ENCODE data around the gene SLFN12L.
"Not testable (repeated sequence)": the region's sequence is repeated elsewhere in the genome, so short reads cannot be mapped to it uniquely, and the experiment has no call there.

SLFN12L gene

GRCh38 chr17:35541434-35541833 is 4.0 kb upstream of the SLFN12L start:
- DNase-seq = no peak

DNA sequence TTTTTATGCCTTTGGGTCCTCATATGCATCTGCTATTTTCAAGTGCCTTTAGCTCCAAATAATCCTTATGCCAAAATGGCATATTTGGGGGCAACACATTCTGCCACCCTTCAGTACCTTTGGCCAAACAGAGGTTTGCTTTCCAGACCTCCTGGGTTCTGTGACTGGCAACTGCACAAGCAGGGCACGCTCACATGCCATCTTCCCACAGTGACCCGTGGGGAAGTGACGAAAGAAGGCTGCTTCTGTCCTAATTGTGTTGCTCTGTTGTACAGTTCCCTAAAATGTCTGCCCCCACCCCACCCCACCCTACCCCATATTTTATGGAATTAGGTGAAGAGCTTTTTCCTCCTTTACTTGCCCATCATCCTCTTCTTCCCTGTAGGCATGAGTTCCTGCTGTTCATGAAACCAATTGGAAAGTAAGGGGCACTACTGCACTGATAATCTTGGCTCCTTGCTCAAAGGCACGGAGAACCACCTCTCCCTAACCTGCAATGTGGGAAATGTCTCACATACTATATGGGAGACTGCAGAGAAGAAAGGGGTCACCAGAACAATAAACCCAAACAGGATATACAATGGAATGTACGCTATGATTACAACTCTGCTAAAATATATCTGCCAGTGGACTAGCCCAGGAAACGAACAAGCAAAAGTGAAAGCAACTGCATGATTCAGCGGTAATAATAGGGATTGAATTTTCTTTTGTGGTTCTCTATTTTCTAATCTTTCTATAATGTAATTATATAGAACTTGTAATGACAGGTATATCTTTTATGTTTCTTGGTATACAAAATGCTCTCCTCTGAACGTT is 3.3 kb upstream of the SLFN12L start:
- DNase-seq = peak in 3 of 5 experiments; percentile 22 to 84 (median 33)

GRCh38 chr17:35539659-35540026 is 2.2 kb upstream of the SLFN12L start:
- no peak for DNase-seq

DNA sequence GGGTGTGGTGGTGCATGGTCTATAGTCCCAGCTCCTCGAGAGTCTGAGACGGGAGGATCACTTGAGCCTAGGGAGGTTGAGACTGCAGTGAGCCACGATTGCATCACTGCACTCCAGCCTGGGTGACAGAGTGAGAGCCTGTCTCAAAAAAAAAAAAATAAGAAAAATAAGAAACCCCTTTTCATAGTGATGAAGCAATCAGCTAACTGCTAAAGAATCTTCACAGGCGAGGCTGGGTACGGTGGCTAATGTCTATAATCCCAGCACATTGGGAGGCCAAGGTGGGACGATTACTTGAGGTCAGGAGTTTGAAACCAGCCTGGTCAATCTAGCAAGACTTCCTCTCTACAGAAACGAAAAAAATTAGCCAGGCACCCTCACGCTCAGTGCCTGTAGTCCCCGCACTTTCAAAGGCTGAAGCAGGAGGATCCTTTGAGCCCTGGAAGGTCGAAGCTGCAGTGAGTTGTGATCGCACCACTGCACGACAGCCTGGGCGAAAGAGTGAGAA is 760 bp downstream of the SLFN12L start:
- peak in 2 of 5 experiments; percentile 39 to 55 for DNase-seq

DNA sequence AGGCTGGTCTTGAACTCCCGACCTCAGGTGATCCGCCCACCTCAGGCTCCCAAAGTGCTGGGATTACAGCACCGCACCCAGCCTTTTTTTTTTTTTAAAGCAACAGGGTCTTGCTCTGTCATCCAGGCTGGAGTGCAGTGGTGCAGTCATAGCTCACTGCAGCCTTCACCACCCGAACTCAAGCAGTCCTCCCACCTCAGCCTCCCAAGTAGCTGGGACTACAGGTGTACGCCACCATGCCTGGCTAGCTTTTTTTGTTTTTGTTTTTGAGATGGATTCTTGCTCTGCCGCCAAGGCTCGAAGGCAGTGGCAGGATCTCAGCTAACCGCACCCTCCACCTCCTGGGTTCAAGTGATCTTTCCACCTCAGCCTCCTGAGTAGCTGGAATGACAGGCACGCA is 2.1 kb downstream of the SLFN12L start:
- DNase-seq = peak in 1 of 5 experiments; percentile 48

DNA sequence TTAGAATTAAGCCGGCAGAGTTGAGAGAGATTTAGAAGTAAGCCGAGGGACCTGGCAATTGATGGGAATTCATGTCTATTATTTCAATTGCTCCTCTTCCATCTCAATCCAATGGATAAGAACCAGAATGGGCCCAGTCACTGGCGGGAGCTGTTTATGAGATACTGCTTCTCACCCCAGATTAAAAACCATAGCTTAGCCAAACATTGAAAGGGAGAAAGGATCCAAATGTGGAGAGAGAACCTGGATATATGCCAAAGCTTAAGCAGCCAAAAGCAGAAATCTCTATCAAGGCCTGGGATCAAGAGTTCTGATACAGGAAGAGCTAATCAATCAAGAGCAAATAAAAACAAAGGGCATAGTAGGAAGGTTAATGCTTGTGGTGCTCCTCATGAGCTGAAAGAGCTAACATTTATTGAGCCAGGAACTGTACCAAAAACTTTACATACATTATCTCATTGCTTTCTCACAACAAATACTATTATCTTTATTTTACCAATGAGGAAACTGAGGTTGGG is 2.8 kb downstream of the SLFN12L start:
- DNase-seq = no peak

DNA sequence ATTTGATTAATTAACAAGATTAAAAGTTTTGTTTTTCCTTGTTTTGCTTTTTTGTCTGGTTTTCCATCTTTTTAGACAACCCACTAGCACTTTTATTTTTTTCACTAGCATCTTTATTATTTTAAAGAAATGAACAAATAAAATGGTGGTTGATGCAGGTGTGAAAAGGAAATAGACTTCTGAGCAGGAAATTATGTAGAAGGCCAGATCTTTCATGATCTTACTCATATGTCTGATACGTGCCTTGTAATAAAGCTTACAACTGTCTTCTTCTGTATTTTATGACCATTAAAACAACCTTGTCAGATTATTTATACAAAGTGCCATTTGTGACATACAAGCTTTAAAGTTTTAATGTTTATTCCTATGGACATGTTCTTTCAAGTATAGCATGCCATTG is 6.3 kb downstream of the SLFN12L start:
- DNase-seq = peak in 2 of 5 experiments; percentile 39 to 73

GRCh38 chr17:35529866-35530265 is 7.6 kb downstream of the SLFN12L start:
- DNase-seq = peak in 2 of 5 experiments; percentile 43 to 62

DNA sequence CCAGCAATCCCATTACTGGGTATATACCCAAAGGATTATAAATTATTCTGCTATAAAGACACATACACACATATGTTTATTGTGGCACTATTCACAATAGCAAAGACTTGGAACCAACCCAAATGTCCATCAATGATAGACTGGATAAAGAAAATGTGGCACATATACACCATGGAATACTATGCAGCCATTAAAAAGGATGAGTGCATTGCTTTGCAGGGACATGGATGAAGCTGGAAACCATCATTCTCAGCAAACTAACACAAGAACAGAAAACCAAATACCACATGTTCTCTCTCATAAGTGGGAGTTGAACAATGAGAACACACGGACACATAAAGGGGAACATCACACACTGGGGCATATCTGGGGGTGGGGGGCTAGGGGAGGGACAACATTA is 8.2 kb downstream of the SLFN12L start:
- not testable (repeated sequence) for DNase-seq

DNA sequence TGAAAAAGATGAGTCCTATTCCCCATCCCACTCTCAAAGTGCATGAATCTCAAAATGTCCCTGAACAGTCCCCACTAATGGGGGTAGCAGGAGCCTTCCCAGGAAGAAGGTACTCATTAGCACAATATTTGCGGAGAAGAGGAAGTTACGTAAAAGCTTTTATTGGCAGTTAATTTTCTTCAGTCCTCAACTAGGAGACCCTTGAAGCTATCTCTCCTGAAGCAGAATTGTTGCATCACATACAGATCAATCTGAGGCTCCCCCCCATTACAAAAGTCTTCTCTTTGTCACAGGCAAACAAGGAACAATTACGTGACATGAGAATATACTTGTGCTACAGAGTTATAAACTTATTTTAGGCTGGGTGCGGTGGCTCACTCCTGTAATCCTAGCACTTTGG is 14.2 kb downstream of the SLFN12L start:
- no peak for DNase-seq

DNA sequence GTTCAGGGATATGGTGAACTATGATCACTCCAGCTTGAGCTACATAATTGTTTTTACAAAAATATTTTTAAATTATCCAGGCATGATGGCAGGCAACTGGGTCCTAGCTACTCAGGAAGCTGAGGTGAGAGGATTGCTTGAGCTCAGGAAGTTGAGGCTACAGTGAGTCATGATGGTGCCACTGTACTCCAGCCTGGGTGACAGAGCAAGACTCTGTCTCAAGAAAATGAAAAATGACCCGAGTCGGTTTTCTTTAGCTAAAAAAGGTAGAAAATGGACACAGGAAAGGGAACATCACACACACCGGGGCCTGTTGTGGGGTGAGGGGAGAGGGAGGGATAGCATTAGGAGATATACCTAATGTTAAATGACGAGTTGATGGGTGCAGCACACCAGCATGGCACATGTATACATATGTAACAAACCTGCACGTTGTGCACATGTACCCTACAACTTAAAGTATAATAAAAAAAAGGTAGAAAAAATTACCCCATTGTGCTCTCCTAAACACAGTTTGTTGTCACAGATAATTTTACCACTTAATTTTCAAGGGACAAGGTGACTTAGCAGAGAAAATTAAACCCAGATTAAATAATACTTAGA is 15.7 kb downstream of the SLFN12L start:
- peak in 4 of 5 experiments; percentile 13 to 80 (median 44) for DNase-seq

DNA sequence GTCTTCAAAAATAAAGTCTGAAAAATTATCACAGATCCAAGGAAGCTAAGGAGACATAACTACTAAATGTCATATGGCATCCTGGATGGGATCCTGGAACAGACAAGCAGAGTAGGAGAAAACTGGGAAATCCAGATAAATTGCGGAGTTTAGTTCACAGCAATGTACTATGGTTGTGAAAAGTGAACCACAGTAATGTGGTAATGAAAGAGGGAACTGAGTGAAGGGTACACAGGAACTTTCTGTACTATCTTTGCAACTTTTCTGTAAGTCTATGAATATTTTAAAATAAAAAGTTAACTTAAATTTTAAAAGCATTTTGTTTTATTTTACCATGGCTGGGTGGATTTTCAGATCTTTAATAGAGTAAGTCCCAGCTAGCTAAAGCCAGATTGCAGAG is 16.3 kb downstream of the SLFN12L start:
- DNase-seq = no peak

GRCh38 chr17:35519906-35520442 is 17.5 kb downstream of the SLFN12L start:
- no peak for DNase-seq

- peak in 1 of 5 experiments; percentile 55 for DNase-seq
These were observed 18.0 kb downstream of the SLFN12L start for GRCh38 chr17:35519439-35519838.

GRCh38 chr17:35518431-35518830 is 19.0 kb downstream of the SLFN12L start:
- DNase-seq = peak in 2 of 5 experiments; percentile 41 to 57

GRCh38 chr17:35515027-35515426 is 22.5 kb downstream of the SLFN12L start:
- DNase-seq = no peak

DNA sequence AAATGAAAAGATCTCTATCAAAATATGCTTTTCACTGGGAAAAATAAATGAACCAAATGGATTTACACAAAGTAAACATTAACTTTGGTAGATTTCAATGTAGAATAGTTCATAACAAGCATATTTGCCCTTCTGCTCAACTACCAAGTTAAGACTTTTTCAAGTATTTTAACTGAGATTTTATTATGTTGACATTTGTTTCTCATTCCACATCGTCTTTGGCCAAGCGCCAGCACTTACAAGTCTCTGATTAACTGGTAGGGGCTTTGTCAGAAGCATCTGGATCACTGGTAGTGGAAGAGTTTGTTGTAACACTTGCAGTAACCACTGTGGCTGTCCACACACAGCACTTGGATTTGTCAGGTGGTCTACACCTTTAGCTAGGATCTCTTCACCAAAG is 22.9 kb downstream of the SLFN12L start:
- DNase-seq = no peak

DNA sequence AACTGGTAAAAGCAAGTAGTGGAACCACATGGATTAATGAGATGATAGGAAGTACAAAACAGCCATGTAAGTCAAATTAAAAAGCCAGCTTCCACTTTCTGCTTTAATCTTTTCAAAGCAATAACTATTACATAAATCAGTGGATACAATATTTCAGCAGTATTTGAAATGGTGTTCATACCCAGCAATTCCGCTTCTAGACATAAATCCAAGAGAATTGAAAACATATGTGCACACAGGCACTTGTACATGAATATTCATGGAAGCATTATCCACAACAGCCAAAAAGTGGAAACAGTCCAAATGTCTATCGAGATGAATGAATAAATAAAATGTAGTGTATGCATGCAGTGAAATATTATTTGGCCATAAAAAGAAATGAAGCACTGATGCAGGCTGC is 27.4 kb downstream of the SLFN12L start:
- DNase-seq = no peak

- not testable (repeated sequence) for DNase-seq
These were observed 29.8 kb downstream of the SLFN12L start for GRCh38 chr17:35507714-35508113.

GRCh38 chr17:35499548-35499947 is 37.9 kb downstream of the SLFN12L start:
- DNase-seq = no peak

- no peak for DNase-seq
These were observed 38.9 kb downstream of the SLFN12L start for GRCh38 chr17:35498448-35499178.

- DNase-seq = no peak
These were observed 40.8 kb downstream of the SLFN12L start for GRCh38 chr17:35496451-35497290.
